Islet precursor cell (in vitro differentiated cells): Measurements from ENCODE around the gene RNU6-9.
"Not testable (repeated sequence)": the region's sequence is repeated elsewhere in the genome, so short reads cannot be mapped to it uniquely, and the experiment has no call there.

Experiments
- DNase-seq: peaks from one replicate; pipeline ENCODE4 v3.0.0-alpha.2; 2018

The RNU6-9 gene

DNA sequence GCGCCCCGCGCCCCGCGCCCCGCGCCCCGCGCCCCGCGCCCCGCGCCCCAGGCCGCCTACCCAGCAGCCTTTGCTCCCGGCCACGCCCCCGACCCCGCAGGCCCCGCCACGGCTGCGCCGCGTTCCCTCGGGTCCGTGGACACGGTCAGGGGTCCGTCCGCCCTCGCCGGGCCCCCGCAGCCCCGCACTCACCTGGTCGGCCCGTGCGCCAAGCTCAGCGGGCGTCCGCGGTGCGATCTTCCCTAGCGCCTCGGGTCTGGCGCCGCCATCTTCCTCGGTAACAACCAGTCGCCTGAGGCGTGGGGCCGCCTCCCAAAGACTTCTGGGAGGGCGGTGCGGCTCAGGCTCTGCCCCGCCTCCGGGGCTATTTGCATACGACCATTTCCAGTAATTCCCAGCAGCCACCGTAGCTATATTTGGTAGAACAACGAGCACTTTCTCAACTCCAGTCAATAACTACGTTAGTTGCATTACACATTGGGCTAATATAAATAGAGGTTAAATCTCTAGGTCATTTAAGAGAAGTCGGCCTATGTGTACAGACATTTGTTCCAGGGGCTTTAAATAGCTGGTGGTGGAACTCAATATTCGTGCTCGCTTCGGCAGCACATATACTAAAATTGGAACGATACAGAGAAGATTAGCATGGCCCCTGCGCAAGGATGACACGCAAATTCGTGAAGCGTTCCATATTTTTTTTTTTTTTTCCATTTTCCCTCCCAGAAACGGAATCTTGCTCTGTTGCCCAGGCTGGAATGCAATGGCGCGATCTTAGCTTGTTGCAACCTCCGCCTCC lies at the start of gene RNU6-9, which contains the start of gene MED16:
RNU6-9 (plus strand) TSS at position 591 of the 796 bp plus-strand sequence.
MED16 (minus strand) TSS at position 294 of the 796 bp plus-strand sequence. CDS start 2,056 bp downstream, outside the sequence.
- peak; percentile 94 for DNase-seq

DNA sequence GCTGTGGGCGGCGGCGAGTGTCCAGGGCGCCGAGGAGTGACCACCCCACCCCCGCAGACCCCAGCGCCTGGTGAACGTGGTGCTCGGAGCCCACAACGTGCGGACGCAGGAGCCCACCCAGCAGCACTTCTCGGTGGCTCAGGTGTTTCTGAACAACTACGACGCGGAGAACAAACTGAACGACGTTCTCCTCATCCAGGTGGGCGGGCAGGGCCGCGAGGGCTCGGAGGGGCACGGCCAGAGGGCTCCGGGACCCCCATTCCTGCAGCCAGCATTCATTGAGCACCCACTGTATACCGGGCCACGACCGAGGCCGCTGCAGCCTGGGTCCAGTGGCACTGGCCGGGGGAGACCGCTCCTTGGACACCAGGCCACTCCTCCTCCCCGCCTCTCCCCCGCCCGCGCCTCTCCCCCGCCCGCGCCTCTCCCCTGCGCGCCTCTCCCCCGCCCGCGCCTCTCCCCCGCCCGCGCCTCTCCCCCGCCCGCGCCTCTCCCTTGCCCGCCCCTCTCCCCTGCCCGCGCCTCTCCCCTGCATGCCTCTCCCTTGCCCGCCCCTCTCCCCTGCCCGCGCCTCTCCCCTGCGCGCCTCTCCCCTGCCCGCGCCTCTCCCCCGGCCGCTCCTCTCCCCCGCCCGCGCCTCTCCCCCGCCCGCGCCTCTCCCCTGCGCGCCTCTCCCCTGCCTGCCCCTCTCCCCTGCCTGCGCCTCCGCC lies 49.3 kb upstream of the RNU6-9 start:
- no peak for DNase-seq

- DNase-seq: no peak
These were observed 48.7 kb upstream of the RNU6-9 start for GRCh38 chr19:844546-844971.

GRCh38 chr19:845707-846521 lies 47.4 kb upstream of the RNU6-9 start:
- DNase-seq: peak; percentile 45

DNA sequence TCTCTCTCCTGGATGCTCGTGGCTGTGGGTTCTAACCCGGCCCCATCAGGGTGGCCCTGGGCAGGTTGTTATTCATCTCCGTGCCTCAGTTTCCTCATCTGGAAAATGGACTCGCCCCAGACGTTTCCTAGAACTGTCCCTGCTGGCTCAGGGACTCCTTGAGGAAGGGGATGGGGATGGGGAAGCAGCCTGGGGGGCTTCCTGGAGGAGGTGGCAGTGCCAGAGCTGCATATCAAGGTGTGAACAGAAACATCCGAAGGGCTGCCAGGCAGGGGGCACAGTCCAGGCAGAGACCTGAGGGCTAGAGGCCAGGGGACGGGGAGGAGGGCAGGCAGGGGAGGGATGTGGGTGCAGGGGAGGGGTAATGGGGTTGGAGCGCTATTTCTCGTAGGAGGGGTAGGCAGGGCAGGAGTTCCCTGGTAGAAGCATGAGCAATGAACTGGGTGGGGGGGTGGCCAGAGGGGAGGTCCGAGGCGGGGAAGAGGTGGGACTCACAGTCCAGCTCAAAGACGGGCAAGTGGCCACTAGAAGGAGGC lies 44.8 kb upstream of the RNU6-9 start:
- DNase-seq: peak; percentile 41

DNA sequence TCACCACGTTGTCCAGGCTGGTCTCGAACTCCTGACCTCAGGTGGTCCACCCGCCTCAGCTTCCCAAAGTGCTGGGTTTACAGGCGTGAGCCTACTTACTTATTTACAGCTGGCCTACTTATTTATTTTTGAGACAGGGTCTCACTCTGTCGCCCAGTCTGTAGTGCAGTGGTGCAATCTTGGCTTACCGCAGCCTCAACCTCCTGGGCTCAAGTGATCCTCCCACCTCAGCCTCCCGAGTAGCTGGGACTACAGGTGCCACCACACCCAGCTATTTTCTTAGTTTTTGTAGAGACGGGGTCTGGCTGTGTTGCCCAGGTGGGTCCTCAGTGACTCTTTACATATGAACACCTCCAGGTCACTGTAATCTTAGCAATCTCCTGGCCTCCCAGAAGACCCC lies 44.1 kb upstream of the RNU6-9 start:
- DNase-seq: not testable (repeated sequence)

DNA sequence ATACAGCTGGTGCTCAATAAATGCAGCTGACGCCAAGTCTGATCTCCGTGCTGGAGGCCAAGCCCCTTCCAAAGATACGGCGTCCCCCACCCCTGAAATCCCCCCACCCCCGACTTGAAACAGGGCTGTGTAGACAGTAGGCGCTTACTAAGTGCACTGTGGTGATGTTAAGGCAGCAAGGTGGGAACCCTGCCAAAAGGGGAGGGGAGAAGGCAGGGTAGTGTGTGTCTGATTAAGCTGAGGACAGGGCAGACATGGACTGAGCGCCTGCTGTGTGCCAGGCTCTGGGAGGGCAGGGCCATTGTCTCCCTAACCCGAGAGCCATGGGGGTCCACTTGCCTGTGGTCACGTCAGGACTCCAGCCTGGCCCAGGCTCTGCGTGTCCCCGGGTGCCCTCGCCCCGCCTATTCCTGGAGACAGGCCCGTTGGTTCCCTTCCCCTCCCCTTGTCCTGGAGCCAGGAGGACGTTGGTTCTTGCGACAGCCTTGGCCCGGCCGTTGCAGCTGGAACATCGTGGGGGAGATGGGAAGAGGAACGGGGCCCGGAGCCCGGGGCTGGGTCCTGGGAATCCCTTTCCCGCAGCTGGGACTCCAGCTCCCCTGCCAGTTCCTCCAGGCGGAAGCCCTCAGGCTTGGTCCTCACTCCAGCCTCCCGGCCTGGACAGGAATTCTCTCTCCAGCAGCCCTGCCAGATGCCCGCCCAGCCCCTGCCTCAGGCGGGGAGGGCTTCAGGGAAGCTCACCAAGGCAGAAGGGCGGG lies 42.9 kb upstream of the RNU6-9 start:
- DNase-seq: peak; percentile 80

GRCh38 chr19:850979-851335 lies 42.3 kb upstream of the RNU6-9 start:
- no peak for DNase-seq

- no peak for DNase-seq
These were observed 40.9 kb upstream of the RNU6-9 start, which contains the start of gene ELANE for GRCh38 chr19:852136-853013. Gene ELANE, plus strand, starts transcription at chr19:852303. Its CDS starts 26 bp downstream, at chr19:852329.

DNA sequence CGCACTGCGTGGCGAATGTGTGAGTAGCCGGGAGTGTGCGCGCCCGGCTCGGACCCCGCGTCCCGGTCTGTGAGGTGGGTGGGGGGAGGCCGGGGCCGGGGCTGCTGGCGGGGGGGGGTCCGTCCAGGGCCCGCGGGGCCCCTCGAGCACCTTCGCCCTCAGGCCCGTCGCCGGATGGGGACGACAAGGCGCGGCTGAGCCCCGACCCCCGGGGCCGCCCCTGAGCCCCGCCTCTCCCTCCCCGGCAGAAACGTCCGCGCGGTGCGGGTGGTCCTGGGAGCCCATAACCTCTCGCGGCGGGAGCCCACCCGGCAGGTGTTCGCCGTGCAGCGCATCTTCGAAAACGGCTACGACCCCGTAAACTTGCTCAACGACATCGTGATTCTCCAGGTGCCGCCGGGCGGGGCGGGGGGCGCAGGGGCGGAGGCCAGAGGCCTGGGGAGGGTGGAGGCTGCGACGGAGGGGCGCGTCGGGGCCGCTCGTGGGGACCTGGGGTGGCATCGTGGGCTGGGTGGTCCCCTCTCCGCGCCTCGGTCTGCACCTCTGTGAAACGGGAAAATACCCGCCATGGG lies 40.2 kb upstream of the RNU6-9 start:
- no peak for DNase-seq

DNA sequence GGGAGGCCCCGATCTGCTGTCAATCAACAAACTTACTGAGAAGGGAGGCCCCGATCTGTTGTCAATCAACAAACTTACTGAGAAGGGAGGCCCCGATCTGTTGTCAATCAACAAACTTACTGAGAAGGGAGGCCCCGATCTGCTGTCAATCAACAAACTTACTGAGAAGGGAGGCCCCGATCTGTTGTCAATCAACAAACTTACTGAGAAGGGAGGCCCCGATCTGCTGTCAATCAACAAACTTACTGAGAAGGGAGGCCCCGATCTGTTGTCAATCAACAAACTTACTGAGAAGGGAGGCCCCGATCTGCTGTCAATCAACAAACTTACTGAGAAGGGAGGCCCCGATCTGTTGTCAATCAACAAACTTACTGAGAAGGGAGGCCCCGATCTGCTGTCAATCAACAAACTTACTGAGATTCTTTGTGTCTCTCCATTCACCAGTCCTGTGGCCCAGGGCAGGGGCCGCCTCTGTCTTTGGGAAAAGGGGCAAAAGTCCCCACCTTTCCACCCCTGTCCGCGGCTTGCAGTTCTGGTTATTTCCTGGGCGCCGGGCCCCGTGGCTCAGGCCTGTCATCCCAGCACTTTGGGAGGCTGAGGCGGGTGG lies 39.6 kb upstream of the RNU6-9 start:
- not testable (repeated sequence) for DNase-seq

DNA sequence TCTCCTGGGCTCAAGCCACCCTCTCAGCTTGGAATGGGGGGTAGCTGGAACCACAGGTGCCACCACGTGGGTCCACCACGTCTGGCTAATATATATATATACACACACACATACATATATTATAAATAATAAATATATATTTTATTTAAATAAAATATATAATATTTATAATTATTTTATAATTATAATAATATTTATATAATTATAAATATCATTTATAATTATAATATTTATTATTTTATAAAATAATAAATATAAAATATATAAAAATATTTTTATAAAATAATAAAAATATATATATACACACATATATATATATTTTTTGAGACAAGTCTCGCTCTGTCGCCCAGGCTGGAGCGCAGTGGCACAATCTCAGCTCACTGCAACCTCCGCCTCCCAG lies 38.7 kb upstream of the RNU6-9 start:
- DNase-seq: no peak

DNA sequence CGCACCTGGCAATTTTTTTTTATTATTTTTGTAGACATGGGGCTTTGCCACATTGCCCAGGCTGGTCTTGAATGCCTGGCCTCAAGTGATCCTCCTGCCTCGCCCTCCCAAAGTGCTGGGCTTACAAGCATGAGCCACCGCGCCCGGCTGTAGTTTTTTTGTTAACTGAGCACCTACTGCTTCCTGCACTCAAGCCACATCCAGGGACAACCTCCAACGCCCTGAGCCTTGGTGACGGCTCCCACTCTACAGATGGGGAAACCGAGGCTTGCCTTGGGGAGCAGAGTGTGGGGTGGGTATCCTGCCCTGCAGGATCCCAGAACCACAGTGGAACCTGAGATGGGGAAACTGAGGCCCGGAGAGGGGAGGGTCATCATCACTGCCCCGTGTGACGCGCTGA lies 38.1 kb upstream of the RNU6-9 start:
- no peak for DNase-seq

GRCh38 chr19:855566-856120 lies 37.6 kb upstream of the RNU6-9 start:
- no peak for DNase-seq

- no peak for DNase-seq
These were observed 35.0 kb upstream of the RNU6-9 start for GRCh38 chr19:858284-858683.

DNA sequence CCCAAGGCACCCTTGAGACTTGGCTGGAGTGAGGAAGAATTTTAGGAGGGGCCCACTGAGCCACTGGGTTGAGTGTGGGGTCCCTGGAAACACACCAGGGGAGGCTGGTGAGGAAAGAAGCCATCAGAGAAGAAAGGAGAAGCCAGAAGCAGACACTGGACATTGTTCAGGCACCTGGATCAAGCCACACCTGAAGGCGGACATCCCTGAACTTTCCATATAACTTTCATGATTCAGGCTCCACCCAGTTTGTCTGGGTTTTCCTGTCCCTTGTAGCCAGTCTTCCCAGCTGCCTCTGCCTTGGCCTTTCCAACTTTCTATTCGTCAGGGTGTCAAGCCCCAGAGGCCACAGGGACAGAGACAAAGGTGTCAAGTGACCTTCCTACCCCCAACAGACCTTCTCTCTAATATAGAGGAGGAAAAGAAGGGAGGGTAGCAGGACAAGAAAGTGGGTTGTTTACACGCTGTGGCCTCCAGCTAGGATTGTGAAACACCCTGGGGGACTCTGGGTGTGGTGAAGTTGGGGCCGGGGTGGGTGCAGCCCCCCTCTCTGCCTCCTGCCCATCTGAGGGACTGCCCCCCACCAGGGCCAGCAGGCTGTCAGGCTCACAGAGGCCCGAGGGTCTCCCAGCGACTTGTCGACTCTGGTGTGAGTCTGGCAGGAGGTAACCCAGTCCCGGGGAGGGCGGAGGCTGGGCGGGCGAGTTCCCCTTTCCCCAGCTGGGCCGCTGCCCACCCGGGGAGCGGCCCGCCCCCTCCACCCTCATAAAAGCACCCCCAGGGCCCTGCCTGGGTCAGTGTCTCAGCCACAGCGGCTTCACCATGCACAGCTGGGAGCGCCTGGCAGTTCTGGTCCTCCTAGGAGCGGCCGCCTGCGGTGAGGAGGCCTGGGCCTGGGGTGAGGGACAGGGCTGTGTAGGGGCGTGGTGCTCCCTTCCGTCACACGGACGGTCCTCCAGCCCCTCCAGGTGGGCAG lies 34.1 kb upstream of the RNU6-9 start, which contains the start of gene CFD:
CFD (plus strand) TSS at position 797 of the 976 bp plus-strand sequence; CDS start at position 823, 26 bp downstream.
- no peak for DNase-seq

DNA sequence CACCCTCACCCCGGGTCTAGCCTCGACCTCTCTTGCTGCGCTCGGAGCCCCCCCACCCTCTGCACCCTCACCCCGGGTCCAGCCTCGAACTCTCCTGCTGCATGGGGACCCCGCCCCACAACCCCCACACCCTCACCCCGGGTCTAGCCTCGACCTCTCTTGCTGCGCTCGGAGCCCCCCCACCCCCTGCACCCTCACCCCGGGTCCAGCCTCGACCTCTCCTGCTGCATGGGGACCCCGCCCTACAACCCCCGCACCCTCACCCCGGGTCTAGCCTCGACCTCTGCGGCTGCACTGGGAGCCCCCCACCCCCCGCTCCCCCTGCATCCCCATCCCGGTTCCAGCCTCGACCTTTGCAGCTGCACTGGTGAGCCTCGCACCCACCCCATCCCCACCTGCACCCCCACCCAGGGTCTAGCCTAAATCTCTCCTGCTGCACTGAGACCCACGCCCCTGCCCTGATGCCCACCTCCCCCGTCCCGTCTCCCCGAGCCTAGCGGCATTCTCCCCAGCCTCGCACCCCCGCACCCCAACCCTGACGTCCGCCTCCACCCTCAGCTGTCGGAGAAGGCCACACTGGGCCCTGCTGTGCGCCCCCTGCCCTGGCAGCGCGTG lies 32.0 kb upstream of the RNU6-9 start:
- DNase-seq: no peak
